ENCODE results near the gene KCNJ6. TPM values are rescaled to one million over a fixed set of nuclear protein-coding genes. Genes with fewer than 3 reads are reported as not detected.

KCNJ6 gene
- polyA plus RNA-seq, 1 of the 3 experiments (the other 2 are of a cell fraction): not detected

DNA sequence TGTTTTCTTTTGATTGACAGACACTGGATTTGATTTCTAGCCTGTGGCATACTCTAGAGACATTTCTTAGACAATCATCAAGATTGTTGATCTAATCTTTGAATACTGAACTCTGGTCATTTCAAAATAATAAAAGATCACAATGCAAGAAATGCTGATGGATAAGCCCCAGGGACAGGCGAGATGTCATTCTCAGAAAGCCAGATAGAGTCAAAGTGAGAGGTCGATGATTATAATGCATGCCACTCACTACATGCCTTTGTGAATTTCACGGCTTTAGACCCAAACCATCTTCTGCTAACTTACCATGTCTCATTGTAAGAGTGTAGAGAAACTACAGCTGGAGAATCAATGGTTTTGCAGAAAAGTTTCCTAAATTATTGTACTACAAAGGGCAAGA is 292.6 kb downstream of the KCNJ6 start:
- H3K79me2 ChIP-seq (ENCODE audit: insufficient read depth): no peaks in the 10 kb centered on the region
- WGBS (ENCODE audit: low lambda C conversion rate): 35% methylated on average over 3 of the region's 3 CpGs
- no peaks in the 10 kb centered on the region for H3K4me1 ChIP-seq (ENCODE audit: control insufficient read depth in 1 of 2, insufficient read depth in 2 of 2, low read depth in 1 of 2, low read length in 1 of 2)
- H3K27ac ChIP-seq (ENCODE audit: low read depth in 2 of 2, low read length in 1 of 2): no peak overlapping the region
- CTCF ChIA-PET: interaction anchor here (1.2 kb wide), 1 partner anchor 51 kb away, joined by 4 read pairs; no protein-coding TSS in a partner anchor
- POLR2A ChIA-PET: no interaction called here
- no peak overlapping the region for H2AFZ ChIP-seq (ENCODE audit: low read depth)
- H4K20me1 ChIP-seq (ENCODE audit: insufficient read depth): no peaks in the 10 kb centered on the region
- no peak for DNase-seq
- H3K9ac ChIP-seq: no peak overlapping the region
- H3K4me2 ChIP-seq: no peak overlapping the region
- TF ChIP-seq RXRA (IDR thresholded peaks at IDR 0.05; ENCODE audit: borderline replicate concordance, low read depth): no peak
- no peak overlapping the region for H3K4me3 ChIP-seq (ENCODE audit: low read depth in 2 of 2, low read length in 1 of 2)
- no peaks in the 10 kb centered on the region for H3K9me2 ChIP-seq
- no peaks in the 10 kb centered on the region for H3K36me3 ChIP-seq (replicated peaks in 1 of 2; ENCODE audit: control insufficient read depth in 1 of 2, insufficient read depth in 2 of 2, low read length in 1 of 2)
- peaks cover 7% of the 10 kb centered on the region; the same call in 1 of the 2 replicates for H3K27me3 ChIP-seq (ENCODE audit: insufficient read depth)
- H3F3A ChIP-seq (replicated peaks; ENCODE audit: insufficient read depth): no peaks in the 10 kb centered on the region
- H3K9me3 ChIP-seq: no peaks in the 10 kb centered on the region

DNA sequence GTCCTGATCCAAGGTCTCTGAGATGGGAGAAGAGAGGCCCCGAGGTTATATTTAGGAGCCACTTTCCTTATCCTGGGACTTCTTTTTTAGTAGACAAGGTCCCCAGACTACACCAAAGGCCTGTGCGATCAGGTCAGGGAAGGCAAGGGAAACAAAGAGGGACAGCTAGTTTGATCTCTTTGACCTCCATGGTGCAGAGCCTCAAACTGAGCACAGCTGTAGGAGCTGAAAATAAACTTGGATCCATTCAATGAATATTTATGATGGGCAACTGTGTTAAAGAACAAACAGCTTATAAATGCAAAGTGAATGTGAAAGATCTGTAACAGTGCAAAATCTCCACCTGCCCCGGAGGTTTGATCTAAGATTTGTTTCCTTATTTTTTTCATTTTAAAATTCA is 293.1 kb downstream of the KCNJ6 start:
- POLR2A ChIA-PET: no interaction called here
- no peak overlapping the region for H2AFZ ChIP-seq (ENCODE audit: low read depth)

More for the DNA sequence above, 293.1 kb downstream of the KCNJ6 start:
- no peaks in the 10 kb centered on the region for H3K79me2 ChIP-seq (ENCODE audit: insufficient read depth)
- CTCF ChIA-PET: interaction anchor here (1.2 kb wide), 1 partner anchor 52 kb away, joined by 4 read pairs; no protein-coding TSS in a partner anchor
- no peaks in the 10 kb centered on the region for H3K4me1 ChIP-seq (ENCODE audit: control insufficient read depth in 1 of 2, insufficient read depth in 2 of 2, low read depth in 1 of 2, low read length in 1 of 2)
- no peaks in the 10 kb centered on the region for H3F3A ChIP-seq (replicated peaks; ENCODE audit: insufficient read depth)
- H3K27me3 ChIP-seq (ENCODE audit: insufficient read depth): peaks cover 8% of the 10 kb centered on the region; the same call in 1 of the 2 replicates
- H4K20me1 ChIP-seq (ENCODE audit: insufficient read depth): no peaks in the 10 kb centered on the region
- TF ChIP-seq FOXJ3 (CRISPR knock-in tag; IDR thresholded peaks at IDR 0.05): no peak
- TF ChIP-seq CHD2 (IDR thresholded peaks at IDR 0.05; ENCODE audit: low read length, partially characterized antibody): no peak
- no peak for TF ChIP-seq GABPA (IDR thresholded peaks at IDR 0.05; ENCODE audit: low read depth)
- TF ChIP-seq EZH2phosphoT487 (IDR thresholded peaks at IDR 0.05; ENCODE audit: borderline replicate concordance, low read depth): no peak
- TF ChIP-seq, protein P1, sequence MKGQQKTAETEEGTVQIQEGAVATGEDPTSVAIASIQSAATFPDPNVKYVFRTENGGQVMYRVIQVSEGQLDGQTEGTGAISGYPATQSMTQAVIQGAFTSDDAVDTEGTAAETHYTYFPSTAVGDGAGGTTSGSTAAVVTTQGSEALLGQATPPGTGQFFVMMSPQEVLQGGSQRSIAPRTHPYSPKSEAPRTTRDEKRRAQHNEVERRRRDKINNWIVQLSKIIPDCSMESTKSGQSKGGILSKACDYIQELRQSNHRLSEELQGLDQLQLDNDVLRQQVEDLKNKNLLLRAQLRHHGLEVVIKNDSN (IDR thresholded peaks at IDR 0.05; ENCODE audit: borderline replicate concordance, low read depth): no peak
- TF ChIP-seq, protein P2, sequence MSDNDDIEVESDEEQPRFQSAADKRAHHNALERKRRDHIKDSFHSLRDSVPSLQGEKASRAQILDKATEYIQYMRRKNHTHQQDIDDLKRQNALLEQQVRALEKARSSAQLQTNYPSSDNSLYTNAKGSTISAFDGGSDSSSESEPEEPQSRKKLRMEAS (IDR thresholded peaks at IDR 0.05; ENCODE audit: low read depth): no peak
- TF ChIP-seq, protein P3, sequence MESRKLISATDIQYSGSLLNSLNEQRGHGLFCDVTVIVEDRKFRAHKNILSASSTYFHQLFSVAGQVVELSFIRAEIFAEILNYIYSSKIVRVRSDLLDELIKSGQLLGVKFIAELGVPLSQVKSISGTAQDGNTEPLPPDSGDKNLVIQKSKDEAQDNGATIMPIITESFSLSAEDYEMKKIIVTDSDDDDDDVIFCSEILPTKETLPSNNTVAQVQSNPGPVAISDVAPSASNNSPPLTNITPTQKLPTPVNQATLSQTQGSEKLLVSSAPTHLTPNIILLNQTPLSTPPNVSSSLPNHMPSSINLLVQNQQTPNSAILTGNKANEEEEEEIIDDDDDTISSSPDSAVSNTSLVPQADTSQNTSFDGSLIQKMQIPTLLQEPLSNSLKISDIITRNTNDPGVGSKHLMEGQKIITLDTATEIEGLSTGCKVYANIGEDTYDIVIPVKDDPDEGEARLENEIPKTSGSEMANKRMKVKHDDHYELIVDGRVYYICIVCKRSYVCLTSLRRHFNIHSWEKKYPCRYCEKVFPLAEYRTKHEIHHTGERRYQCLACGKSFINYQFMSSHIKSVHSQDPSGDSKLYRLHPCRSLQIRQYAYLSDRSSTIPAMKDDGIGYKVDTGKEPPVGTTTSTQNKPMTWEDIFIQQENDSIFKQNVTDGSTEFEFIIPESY (IDR thresholded peaks at IDR 0.05; ENCODE audit: borderline replicate concordance, low read depth): no peak
- no peak for TF ChIP-seq SMC3 (IDR thresholded peaks at IDR 0.05; ENCODE audit: low read depth, low read length)
- TF ChIP-seq FOXM1 (IDR thresholded peaks at IDR 0.05; ENCODE audit: low read depth): no peak
- TF ChIP-seq, protein P4, sequence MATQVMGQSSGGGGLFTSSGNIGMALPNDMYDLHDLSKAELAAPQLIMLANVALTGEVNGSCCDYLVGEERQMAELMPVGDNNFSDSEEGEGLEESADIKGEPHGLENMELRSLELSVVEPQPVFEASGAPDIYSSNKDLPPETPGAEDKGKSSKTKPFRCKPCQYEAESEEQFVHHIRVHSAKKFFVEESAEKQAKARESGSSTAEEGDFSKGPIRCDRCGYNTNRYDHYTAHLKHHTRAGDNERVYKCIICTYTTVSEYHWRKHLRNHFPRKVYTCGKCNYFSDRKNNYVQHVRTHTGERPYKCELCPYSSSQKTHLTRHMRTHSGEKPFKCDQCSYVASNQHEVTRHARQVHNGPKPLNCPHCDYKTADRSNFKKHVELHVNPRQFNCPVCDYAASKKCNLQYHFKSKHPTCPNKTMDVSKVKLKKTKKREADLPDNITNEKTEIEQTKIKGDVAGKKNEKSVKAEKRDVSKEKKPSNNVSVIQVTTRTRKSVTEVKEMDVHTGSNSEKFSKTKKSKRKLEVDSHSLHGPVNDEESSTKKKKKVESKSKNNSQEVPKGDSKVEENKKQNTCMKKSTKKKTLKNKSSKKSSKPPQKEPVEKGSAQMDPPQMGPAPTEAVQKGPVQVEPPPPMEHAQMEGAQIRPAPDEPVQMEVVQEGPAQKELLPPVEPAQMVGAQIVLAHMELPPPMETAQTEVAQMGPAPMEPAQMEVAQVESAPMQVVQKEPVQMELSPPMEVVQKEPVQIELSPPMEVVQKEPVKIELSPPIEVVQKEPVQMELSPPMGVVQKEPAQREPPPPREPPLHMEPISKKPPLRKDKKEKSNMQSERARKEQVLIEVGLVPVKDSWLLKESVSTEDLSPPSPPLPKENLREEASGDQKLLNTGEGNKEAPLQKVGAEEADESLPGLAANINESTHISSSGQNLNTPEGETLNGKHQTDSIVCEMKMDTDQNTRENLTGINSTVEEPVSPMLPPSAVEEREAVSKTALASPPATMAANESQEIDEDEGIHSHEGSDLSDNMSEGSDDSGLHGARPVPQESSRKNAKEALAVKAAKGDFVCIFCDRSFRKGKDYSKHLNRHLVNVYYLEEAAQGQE (IDR thresholded peaks at IDR 0.05; ENCODE audit: low read depth, low read length): no peak
- no peak for TF ChIP-seq RCOR1 (IDR thresholded peaks at IDR 0.05; ENCODE audit: low read length)
- TF ChIP-seq YY1 (IDR thresholded peaks at IDR 0.05; ENCODE audit: low read depth): no peak
- TF ChIP-seq ELF1 (IDR thresholded peaks at IDR 0.05): no peak
- no peak for TF ChIP-seq GATA2 (CRISPR knock-in tag; IDR thresholded peaks at IDR 0.05)
- no peak for TF ChIP-seq EP300 (IDR thresholded peaks at IDR 0.05; ENCODE audit: borderline replicate concordance in 1 of 2, low read depth in 1 of 2, low read length in 1 of 2)
- no peak for TF ChIP-seq MEF2A (IDR thresholded peaks at IDR 0.05; ENCODE audit: borderline replicate concordance, low read depth)
- TF ChIP-seq TCF12 (IDR thresholded peaks at IDR 0.05): no peak
- TF ChIP-seq FOSL2 (IDR thresholded peaks at IDR 0.05; ENCODE audit: borderline replicate concordance, low read depth): no peak
- no peak for TF ChIP-seq MXI1 (IDR thresholded peaks at IDR 0.05; ENCODE audit: low read depth, low read length)
- WGBS (ENCODE audit: low lambda C conversion rate): 62% methylated on average over 3 of the region's 3 CpGs
- H3K4me2 ChIP-seq: no peak overlapping the region
- no peak for DNase-seq
- H3K9me3 ChIP-seq: no peaks in the 10 kb centered on the region
- H3K27ac ChIP-seq (ENCODE audit: low read depth in 2 of 2, low read length in 1 of 2): no peak overlapping the region
- H3K4me3 ChIP-seq (ENCODE audit: low read depth in 2 of 2, low read length in 1 of 2): no peak overlapping the region
- no peaks in the 10 kb centered on the region for H3K36me3 ChIP-seq (replicated peaks in 1 of 2; ENCODE audit: control insufficient read depth in 1 of 2, insufficient read depth in 2 of 2, low read length in 1 of 2)
- no peaks in the 10 kb centered on the region for H3K9me2 ChIP-seq
- H3K9ac ChIP-seq: no peak overlapping the region
